Mammary epithelial cell (primary cell): ENCODE results near the gene CYREN.

Experiments
- EZH2 ChIP-seq: IDR thresholded peaks from 2 replicates; pipeline ENCODE4 v1.6.1; 2012; ENCODE audit warnings: low read length, inconsistent platforms, borderline replicate concordance
- TF ChIP-seq, protein P1 (sequence below), 2 donors: IDR thresholded peaks in 1 of 2; conservative IDR thresholded peaks in 1 of 2; 2 replicates each; pipeline ENCODE4 v1.5.1; 2011 to 2012; ENCODE audit warnings: inconsistent platforms in 2 of 2, low read length in 2 of 2, mild to moderate bottlenecking in 2 of 2, control low read depth in 1 of 2, low read depth in 1 of 2; ENCODE audit not compliant: insufficient read depth in 1 of 2; ENCODE audit errors: extremely low read depth in 1 of 2

DNA sequence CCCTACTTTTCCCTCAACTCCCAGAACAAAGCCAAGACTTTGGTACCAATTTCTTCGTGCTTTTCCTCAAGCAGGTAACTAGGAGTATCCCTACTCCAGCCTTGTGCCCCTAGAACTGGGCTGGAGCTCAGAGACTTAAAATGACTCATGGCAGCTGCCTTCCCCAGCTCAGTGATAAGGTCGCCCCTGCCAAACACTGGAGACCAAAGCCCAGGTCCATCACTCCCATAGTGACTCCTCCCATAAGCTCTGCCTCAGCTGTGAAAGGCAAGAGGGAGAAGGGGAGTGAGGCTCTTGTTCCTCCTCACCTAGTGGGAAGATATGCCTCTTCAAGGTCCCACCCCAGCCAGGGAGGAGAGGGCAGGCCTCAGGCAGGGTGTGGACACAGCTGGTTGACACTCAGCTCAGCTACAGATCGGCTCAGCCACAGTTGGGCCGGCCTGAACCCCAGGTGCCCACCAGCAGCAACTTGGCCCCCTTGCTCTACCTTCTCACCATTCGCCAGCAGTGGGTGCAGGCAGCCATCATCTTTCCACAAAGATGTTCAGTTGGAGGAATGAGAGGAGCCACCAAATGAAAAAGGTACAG lies 13.8 kb upstream of the CYREN start:
- TF ChIP-seq, protein P1, sequence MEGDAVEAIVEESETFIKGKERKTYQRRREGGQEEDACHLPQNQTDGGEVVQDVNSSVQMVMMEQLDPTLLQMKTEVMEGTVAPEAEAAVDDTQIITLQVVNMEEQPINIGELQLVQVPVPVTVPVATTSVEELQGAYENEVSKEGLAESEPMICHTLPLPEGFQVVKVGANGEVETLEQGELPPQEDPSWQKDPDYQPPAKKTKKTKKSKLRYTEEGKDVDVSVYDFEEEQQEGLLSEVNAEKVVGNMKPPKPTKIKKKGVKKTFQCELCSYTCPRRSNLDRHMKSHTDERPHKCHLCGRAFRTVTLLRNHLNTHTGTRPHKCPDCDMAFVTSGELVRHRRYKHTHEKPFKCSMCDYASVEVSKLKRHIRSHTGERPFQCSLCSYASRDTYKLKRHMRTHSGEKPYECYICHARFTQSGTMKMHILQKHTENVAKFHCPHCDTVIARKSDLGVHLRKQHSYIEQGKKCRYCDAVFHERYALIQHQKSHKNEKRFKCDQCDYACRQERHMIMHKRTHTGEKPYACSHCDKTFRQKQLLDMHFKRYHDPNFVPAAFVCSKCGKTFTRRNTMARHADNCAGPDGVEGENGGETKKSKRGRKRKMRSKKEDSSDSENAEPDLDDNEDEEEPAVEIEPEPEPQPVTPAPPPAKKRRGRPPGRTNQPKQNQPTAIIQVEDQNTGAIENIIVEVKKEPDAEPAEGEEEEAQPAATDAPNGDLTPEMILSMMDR (conservative IDR thresholded peaks at IDR 0.05 in 1 of 2, IDR thresholded peaks at IDR 0.05 in 1 of 2; ENCODE audit: extremely low read depth in 1 of 2, insufficient read depth in 1 of 2, low read depth in 1 of 2, low read length in 2 of 2) = no peak
- no peak for TF ChIP-seq EZH2
